Nephron (organoid): ENCODE data around the gene TSPY10.
"Not testable (repeated sequence)": the region's sequence is repeated elsewhere in the genome, so short reads cannot be mapped to it uniquely, and the experiment has no call there.

ENCODE experiments used
- H3K27ac Mint-ChIP-seq, 3 experiments: 2 replicates each; pipeline ENCODE4 v1.8.0; 2020; ENCODE audit warnings: mixed read lengths in 3 of 3, mild to moderate bottlenecking in 2 of 3, moderate library complexity in 1 of 3
- H3K27me3 Mint-ChIP-seq: 2 replicates; pipeline ENCODE4 v1.8.0; 2021; ENCODE audit warnings: low read depth, mild to moderate bottlenecking, moderate library complexity, mixed read lengths
- H3K36me3 Mint-ChIP-seq: 2 replicates; pipeline ENCODE4 v1.8.0; 2020; ENCODE audit warnings: low read depth, mixed read lengths
- H3K4me1 Mint-ChIP-seq: 2 replicates; pipeline ENCODE4 v1.8.0; 2020; ENCODE audit warnings: mixed read lengths
- H3K4me3 Mint-ChIP-seq, 3 experiments: 2 replicates each; pipeline ENCODE4 v1.8.0; 2020; ENCODE audit warnings: mild to moderate bottlenecking in 3 of 3, mixed read lengths in 3 of 3, moderate library complexity in 2 of 3
- H3K9me3 Mint-ChIP-seq: 2 replicates; pipeline ENCODE4 v1.8.0; 2020; ENCODE audit warnings: mixed read lengths

The TSPY10 gene, protein sequence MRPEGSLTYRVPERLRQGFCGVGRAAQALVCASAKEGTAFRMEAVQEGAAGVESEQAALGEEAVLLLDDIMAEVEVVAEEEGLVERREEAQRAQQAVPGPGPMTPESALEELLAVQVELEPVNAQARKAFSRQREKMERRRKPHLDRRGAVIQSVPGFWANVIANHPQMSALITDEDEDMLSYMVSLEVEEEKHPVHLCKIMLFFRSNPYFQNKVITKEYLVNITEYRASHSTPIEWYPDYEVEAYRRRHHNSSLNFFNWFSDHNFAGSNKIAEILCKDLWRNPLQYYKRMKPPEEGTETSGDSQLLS

DNA sequence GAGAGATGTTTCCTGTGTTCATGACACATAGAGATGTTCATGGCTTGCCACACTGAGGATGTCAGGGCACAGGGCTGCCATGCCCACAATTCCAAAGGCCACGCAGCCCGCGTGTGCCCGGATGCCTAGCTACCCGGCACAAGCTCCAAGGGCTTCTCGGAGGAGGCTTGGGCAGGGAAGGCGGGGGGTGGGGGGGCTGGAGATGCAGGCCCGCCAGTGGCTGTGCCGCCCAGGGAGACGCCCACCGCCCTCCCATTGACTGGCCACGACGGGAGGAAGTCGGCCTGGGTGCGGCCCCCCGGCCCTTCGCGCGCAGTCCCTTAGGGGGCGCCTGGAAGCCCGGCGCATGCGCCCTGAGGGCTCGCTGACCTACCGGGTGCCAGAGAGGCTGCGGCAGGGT, at the start of gene TSPY10:
Gene TSPY10 (plus strand): TSS at position 301 of the 400 bp plus-strand sequence. CDS start 46 bp downstream, at position 347.
- not testable (repeated sequence) for H3K4me1 Mint-ChIP-seq, H3K9me3 Mint-ChIP-seq, H3K27me3 Mint-ChIP-seq, H3K36me3 Mint-ChIP-seq, H3K27ac Mint-ChIP-seq, H3K4me3 Mint-ChIP-seq

- not testable (repeated sequence) for H3K27me3 Mint-ChIP-seq, H3K27ac Mint-ChIP-seq, H3K4me1 Mint-ChIP-seq, H3K4me3 Mint-ChIP-seq, H3K9me3 Mint-ChIP-seq, H3K36me3 Mint-ChIP-seq
Measured at GRCh38 chrY:9486967-9487366, 40.7 kb upstream of the TSPY10 start, which contains the start of gene TSPY9. Gene TSPY9 (plus strand): TSS chrY:9487267. CDS start chrY:9487313, 46 bp downstream.

DNA sequence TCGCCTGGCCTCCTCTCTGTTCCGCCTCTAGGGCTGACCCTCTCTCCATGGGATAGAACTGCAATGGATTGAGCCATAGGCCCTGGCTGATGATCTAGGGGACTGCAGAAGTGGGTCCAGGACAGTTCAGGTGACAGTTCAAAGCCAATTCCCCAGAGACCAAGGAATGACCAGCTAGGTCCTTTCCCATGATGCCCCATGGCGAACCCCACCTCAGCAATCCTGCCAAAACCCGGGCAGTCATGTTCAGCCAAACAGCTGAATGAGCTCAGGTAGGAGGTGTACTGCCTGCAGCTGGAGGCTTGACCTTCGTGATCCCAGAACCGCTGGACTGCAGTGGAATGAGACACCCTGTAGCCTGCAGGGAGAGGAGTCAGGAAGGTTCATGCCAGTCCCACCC, 23.3 kb upstream of the TSPY10 start:
- H3K9me3 Mint-ChIP-seq, H3K27me3 Mint-ChIP-seq, H3K27ac Mint-ChIP-seq, H3K4me3 Mint-ChIP-seq, H3K36me3 Mint-ChIP-seq, H3K4me1 Mint-ChIP-seq: not testable (repeated sequence)

- H3K4me1 Mint-ChIP-seq, H3K4me3 Mint-ChIP-seq, H3K27me3 Mint-ChIP-seq, H3K36me3 Mint-ChIP-seq, H3K9me3 Mint-ChIP-seq, H3K27ac Mint-ChIP-seq: not testable (repeated sequence)
Measured at GRCh38 chrY:9516287-9516686, 11.4 kb upstream of the TSPY10 start.
